ENCODE results near the gene CFAP410. TPM values are rescaled to one million over a fixed set of nuclear protein-coding genes. Genes with fewer than 3 reads are reported as not detected.

The CFAP410 gene
- total RNA-seq, 3 donors from 2014 or later, result 22.0 to 33.0 (median 26.6) TPM

DNA sequence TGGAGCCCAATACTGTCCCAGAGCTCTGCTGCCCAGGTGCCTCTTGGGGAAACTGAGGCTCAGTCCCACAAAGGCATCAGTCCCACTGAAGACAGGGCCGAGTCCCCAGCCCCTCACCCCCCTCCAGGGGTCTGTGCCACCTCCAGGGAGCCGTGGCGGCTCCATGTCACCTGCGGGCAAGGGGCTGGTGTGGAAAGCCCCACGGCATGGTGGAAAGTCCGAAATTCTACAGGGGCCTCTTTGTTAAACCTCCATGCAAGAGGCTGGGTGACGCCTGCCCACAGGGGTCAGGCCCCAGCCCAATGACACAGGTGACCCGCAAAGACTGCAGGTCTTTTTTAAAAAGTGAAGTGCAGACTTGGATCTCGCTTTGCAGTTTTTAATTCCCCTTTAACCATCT is 56.8 kb downstream of the CFAP410 start:
- no peaks in the 10 kb centered on the region for H3K9me3 ChIP-seq
- ATAC-seq, result no peak

DNA sequence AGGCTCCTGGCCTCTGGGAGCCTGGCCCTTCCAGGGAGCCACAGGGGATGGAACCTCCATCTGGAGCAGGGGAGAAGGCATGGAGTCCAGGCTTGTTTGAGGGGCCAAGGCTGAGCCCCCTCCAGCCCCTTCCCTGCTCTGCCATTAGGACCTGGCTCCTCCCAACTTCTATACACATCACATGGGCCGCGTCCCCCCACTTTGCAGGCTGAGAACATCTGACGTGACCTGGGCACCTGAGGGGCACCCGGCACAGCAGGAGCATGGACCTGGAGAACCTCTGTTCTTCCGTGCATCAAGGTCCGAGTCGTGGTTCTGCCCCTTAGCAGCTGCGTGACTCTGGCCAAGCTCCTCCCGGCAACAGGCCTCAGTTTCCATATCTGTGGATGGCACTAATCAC is 57.4 kb downstream of the CFAP410 start:
- intact Hi-C loops (cut with DNase I, micrococcal nuclease), result no loop called here
- no peak for ATAC-seq
- TF ChIP-seq, protein P1, sequence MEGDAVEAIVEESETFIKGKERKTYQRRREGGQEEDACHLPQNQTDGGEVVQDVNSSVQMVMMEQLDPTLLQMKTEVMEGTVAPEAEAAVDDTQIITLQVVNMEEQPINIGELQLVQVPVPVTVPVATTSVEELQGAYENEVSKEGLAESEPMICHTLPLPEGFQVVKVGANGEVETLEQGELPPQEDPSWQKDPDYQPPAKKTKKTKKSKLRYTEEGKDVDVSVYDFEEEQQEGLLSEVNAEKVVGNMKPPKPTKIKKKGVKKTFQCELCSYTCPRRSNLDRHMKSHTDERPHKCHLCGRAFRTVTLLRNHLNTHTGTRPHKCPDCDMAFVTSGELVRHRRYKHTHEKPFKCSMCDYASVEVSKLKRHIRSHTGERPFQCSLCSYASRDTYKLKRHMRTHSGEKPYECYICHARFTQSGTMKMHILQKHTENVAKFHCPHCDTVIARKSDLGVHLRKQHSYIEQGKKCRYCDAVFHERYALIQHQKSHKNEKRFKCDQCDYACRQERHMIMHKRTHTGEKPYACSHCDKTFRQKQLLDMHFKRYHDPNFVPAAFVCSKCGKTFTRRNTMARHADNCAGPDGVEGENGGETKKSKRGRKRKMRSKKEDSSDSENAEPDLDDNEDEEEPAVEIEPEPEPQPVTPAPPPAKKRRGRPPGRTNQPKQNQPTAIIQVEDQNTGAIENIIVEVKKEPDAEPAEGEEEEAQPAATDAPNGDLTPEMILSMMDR (IDR thresholded peaks at IDR 0.05), result no peak

More for the DNA sequence above, 56.8 kb downstream of the CFAP410 start:
- H3K4me1 ChIP-seq (ENCODE audit: low read depth), result no peaks in the 10 kb centered on the region
- intact Hi-C loops (cut with DNase I, micrococcal nuclease), result no loop called here
- H3K36me3 ChIP-seq (ENCODE audit: low read depth), result no peaks in the 10 kb centered on the region
- TF ChIP-seq, protein P1 (IDR thresholded peaks at IDR 0.05), result no peak
- peak in 1 of 3 donors; percentile 38 for DNase-seq
- no peak overlapping the region for H3K4me3 ChIP-seq

DNA sequence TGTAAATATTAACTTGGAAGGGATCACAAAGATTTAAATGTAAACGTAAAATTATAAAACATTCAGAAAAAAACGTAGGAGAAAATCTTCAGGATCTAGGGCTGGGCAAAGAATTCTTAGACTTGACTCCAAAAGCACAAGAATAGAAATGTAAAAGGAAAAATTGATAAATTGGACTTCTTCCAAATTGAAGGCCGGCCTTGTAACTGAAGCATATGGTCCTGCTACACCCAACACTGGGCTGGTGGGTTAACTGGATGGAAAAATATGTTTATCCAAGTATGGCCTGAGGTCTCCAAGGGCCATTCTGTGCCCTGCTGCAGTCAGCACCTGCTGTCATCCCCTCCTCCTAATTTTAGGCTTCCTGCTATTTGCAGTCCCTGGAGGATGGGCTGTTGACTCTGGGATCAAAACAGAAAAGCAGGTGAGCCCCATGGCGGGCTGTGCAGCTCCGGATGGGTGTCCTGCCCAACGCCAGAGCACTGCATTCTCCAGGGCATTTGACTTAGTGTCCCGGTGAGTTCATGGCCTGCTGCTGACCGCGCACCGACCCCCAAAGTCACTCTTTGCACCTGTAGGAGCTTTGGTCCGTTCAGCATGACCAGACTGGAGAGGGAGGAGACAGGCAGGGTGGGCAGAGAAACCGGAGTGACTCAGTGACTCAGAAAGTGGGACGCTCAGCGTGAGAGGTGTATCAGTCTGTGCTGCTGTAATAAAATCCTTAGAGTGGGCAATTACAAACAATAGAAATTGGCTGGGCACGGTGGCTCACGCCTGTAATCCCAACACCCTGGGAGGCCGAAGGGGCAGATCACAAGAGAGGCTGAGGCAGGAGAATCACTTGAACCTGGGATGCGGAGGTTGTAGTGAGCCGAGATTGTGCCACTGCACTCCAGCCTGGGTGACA is 59.6 kb downstream of the CFAP410 start:
- intact Hi-C loops (cut with DNase I, micrococcal nuclease), result no loop called here
- no peaks in the 10 kb centered on the region for H3K4me1 ChIP-seq (ENCODE audit: low read depth)
- no peaks in the 10 kb centered on the region for H3K9me3 ChIP-seq
- H3K36me3 ChIP-seq (ENCODE audit: low read depth), result no peaks in the 10 kb centered on the region
- no peak for ATAC-seq
- TF ChIP-seq, protein P1 (IDR thresholded peaks at IDR 0.05), result no peak
- peak in 1 of 3 donors; percentile 15 for DNase-seq
- no peak overlapping the region for H3K4me3 ChIP-seq

More for the DNA sequence above, 57.4 kb downstream of the CFAP410 start:
- no peaks in the 10 kb centered on the region for H3K9me3 ChIP-seq
- no peak overlapping the region for H3K4me3 ChIP-seq
- no peaks in the 10 kb centered on the region for H3K4me1 ChIP-seq (ENCODE audit: low read depth)
- DNase-seq, result peak in 1 of 3 donors; percentile 25
- H3K36me3 ChIP-seq (ENCODE audit: low read depth), result no peaks in the 10 kb centered on the region

Other genes starting within 250 kb of the CFAP410 start
- gene PWP2, start 232.0 kb downstream of the CFAP410 start, total RNA-seq, result 10 to 100 TPM in 1 of 3 donors, 1 to 10 TPM in 2; 3.0 to 10.4 (median 4.5) TPM
- gene GATD3, start 205.7 kb downstream of the CFAP410 start, total RNA-seq, result 10 to 100 TPM in 2 of 3 donors, 1 to 10 TPM in 1; 7.1 to 12.2 (median 10.3) TPM
- 1 to 10 TPM; 3.0 to 8.5 (median 6.0) TPM for gene ICOSLG, start 98.4 kb downstream of the CFAP410 start, total RNA-seq
- gene DNMT3L, start 77.5 kb downstream of the CFAP410 start, total RNA-seq, result not detected
- under 1 TPM in 2 of 3 donors, not detected in 1; 0.12 to 0.16 TPM for gene AIRE, start 53.5 kb downstream of the CFAP410 start, total RNA-seq
- gene PFKL, start 39.3 kb downstream of the CFAP410 start, total RNA-seq, result 100 to 1,000 TPM; 150 to 299 (median 237) TPM
- 10 to 100 TPM in 1 of 3 donors, 1 to 10 TPM in 2; 1.5 to 10.3 (median 7.2) TPM for gene TRPM2, start 14.2 kb upstream of the CFAP410 start, total RNA-seq
- gene LRRC3, start 116.1 kb upstream of the CFAP410 start, total RNA-seq, result 10 to 100 TPM in 1 of 3 donors, 1 to 10 TPM in 2; 2.1 to 17.9 (median 2.7) TPM
- gene KRTAP10-1, start 200.8 kb upstream of the CFAP410 start, total RNA-seq, result not detected
- not detected for gene KRTAP10-2, start 212.1 kb upstream of the CFAP410 start, total RNA-seq
- not detected for gene KRTAP10-3, start 219.4 kb upstream of the CFAP410 start, total RNA-seq
- not detected for gene KRTAP10-4, start 234.3 kb upstream of the CFAP410 start, total RNA-seq
- gene KRTAP10-5, start 241.2 kb upstream of the CFAP410 start, total RNA-seq, result not detected

Data from mucosa of descending colon (tissue), 3 donors.